Stomach (tissue), 4 donors: ENCODE measurements around the gene CYS1.

ENCODE experiments used
- EP300 ChIP-seq: sonication (generic); formaldehyde crosslinking; IDR thresholded peaks from one replicate; pipeline ENCODE4 v1.6.1; 2017; ENCODE audit warnings: antibody characterized with exemption
- POLR2A ChIP-seq, 4 donors: fragments of 450-650 bp; IDR thresholded peaks; one replicate each; pipeline ENCODE4 v1.6.1; 2016; ENCODE audit warnings: antibody characterized with exemption in 4 of 4, control low read depth in 2 of 4, mild to moderate bottlenecking in 1 of 4, moderate library complexity in 1 of 4
- POLR2AphosphoS5 ChIP-seq, 3 donors: sonication (generic); formaldehyde crosslinking; IDR thresholded peaks; one replicate each; pipeline ENCODE4 v1.6.1; 2016; ENCODE audit warnings: antibody characterized with exemption in 3 of 3
- TF ChIP-seq, protein P1 (sequence below), 7 experiments: fragments of 450-650 bp in 4 of 7; fragments of 200-600 bp in 3 of 7; sonication (generic) in 3 of 7; IDR thresholded peaks; one replicate each; pipeline ENCODE4 v1.5.1; 2016 to 2019; ENCODE audit warnings: antibody characterized with exemption in 7 of 7, control low read depth in 2 of 7, mild to moderate bottlenecking in 1 of 7

- TF ChIP-seq POLR2A (IDR thresholded peaks at IDR 0.05) (no peak), POLR2AphosphoS5 (IDR thresholded peaks at IDR 0.05) (no peak), EP300 (no peak)
- TF ChIP-seq, protein P1, sequence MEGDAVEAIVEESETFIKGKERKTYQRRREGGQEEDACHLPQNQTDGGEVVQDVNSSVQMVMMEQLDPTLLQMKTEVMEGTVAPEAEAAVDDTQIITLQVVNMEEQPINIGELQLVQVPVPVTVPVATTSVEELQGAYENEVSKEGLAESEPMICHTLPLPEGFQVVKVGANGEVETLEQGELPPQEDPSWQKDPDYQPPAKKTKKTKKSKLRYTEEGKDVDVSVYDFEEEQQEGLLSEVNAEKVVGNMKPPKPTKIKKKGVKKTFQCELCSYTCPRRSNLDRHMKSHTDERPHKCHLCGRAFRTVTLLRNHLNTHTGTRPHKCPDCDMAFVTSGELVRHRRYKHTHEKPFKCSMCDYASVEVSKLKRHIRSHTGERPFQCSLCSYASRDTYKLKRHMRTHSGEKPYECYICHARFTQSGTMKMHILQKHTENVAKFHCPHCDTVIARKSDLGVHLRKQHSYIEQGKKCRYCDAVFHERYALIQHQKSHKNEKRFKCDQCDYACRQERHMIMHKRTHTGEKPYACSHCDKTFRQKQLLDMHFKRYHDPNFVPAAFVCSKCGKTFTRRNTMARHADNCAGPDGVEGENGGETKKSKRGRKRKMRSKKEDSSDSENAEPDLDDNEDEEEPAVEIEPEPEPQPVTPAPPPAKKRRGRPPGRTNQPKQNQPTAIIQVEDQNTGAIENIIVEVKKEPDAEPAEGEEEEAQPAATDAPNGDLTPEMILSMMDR (IDR thresholded peaks at IDR 0.05): no peak
These were observed 16.6 kb downstream of the CYS1 start for GRCh38 chr2:10063566-10063965.
